ENCODE measurements around the gene PALS1.
"Not testable (repeated sequence)": the region's sequence is repeated elsewhere in the genome, so short reads cannot be mapped to it uniquely, and the experiment has no call there.

PALS1 gene

GRCh38 chr14:67270933-67271332, 29.7 kb downstream of the PALS1 start:
- no peak overlapping the region for H3K27ac ChIP-seq (ENCODE audit: low read depth, low read length)
- peaks cover under 1 to 10% of the 10 kb centered on the region in 2 donors for H3K4me1 ChIP-seq (ENCODE audit: control insufficient read depth in 1 of 2, insufficient read depth in 2 of 2, low read length in 2 of 2)

GRCh38 chr14:67273281-67273680, 32.0 kb downstream of the PALS1 start:
- H3K27ac ChIP-seq (ENCODE audit: low read depth, low read length); H3K27me3 ChIP-seq (ENCODE audit: control insufficient read depth in 1 of 2, insufficient read depth in 2 of 2, low read length in 2 of 2); H3K9me3 ChIP-seq (ENCODE audit: control insufficient read depth in 1 of 2, low read length in 2 of 2); H3K9ac ChIP-seq (ENCODE audit: low read depth in 1 of 2, low read length in 2 of 2); H3K4me3 ChIP-seq (ENCODE audit: low read depth in 1 of 2, low read length in 2 of 2): not testable (repeated sequence)
- peaks cover 0 to 18% of the 10 kb centered on the region in 2 donors for H3K36me3 ChIP-seq (ENCODE audit: control insufficient read depth in 1 of 2, insufficient read depth in 2 of 2, low read length in 2 of 2)
- peaks cover 14 to 22% of the 10 kb centered on the region in 2 donors for H3K4me1 ChIP-seq (ENCODE audit: control insufficient read depth in 1 of 2, insufficient read depth in 2 of 2, low read length in 2 of 2)

More at GRCh38 chr14:67270933-67271332, 29.7 kb downstream of the PALS1 start:
- Histone ChIP-seq H3K9me3 (ENCODE audit: control insufficient read depth in 1 of 2, low read length in 2 of 2) (no peaks in the 10 kb centered on the region), H3K9ac (ENCODE audit: low read depth in 1 of 2, low read length in 2 of 2) (no peak overlapping the region), H3K27me3 (ENCODE audit: control insufficient read depth in 1 of 2, insufficient read depth in 2 of 2, low read length in 2 of 2) (no peaks in the 10 kb centered on the region), H3K36me3 (ENCODE audit: control insufficient read depth in 1 of 2, insufficient read depth in 2 of 2, low read length in 2 of 2) (peaks cover 0 to 18% of the 10 kb centered on the region in 2 donors), H3K4me3 (ENCODE audit: low read depth in 1 of 2, low read length in 2 of 2) (no peak overlapping the region)

GRCh38 chr14:67276131-67276530, 34.9 kb downstream of the PALS1 start:
- Histone ChIP-seq H3K27me3 (ENCODE audit: control insufficient read depth in 1 of 2, insufficient read depth in 2 of 2, low read length in 2 of 2) (no peaks in the 10 kb centered on the region), H3K36me3 (ENCODE audit: control insufficient read depth in 1 of 2, insufficient read depth in 2 of 2, low read length in 2 of 2) (peaks cover 0 to 17% of the 10 kb centered on the region in 2 donors), H3K27ac (ENCODE audit: low read depth, low read length) (no peak overlapping the region), H3K4me1 (ENCODE audit: control insufficient read depth in 1 of 2, insufficient read depth in 2 of 2, low read length in 2 of 2) (peaks cover 14 to 20% of the 10 kb centered on the region in 2 donors), H3K4me3 (ENCODE audit: low read depth in 1 of 2, low read length in 2 of 2) (no peak overlapping the region), H3K9me3 (ENCODE audit: control insufficient read depth in 1 of 2, low read length in 2 of 2) (no peaks in the 10 kb centered on the region), H3K9ac (ENCODE audit: low read depth in 1 of 2, low read length in 2 of 2) (no peak overlapping the region)

GRCh38 chr14:67280506-67280905, 39.3 kb downstream of the PALS1 start:
- H3K27me3 ChIP-seq (ENCODE audit: control insufficient read depth in 1 of 2, insufficient read depth in 2 of 2, low read length in 2 of 2): no peaks in the 10 kb centered on the region
- H3K4me1 ChIP-seq (ENCODE audit: control insufficient read depth in 1 of 2, insufficient read depth in 2 of 2, low read length in 2 of 2): peaks cover 14 to 20% of the 10 kb centered on the region in 2 donors
- no peak overlapping the region for H3K9ac ChIP-seq (ENCODE audit: low read depth in 1 of 2, low read length in 2 of 2)
- H3K4me3 ChIP-seq (ENCODE audit: low read depth in 1 of 2, low read length in 2 of 2): no peak overlapping the region
- H3K36me3 ChIP-seq (ENCODE audit: control insufficient read depth in 1 of 2, insufficient read depth in 2 of 2, low read length in 2 of 2): peaks cover 0 to 6% of the 10 kb centered on the region in 2 donors
- no peak overlapping the region for H3K27ac ChIP-seq (ENCODE audit: low read depth, low read length)
- H3K9me3 ChIP-seq (ENCODE audit: control insufficient read depth in 1 of 2, low read length in 2 of 2): no peaks in the 10 kb centered on the region

- peak overlapping the region in 1 of 2 donors; percentile 2 for H3K9ac ChIP-seq (ENCODE audit: low read depth in 1 of 2, low read length in 2 of 2)
- H3K4me1 ChIP-seq (ENCODE audit: control insufficient read depth in 1 of 2, insufficient read depth in 2 of 2, low read length in 2 of 2): no peaks in the 10 kb centered on the region
- H3K27ac ChIP-seq (ENCODE audit: low read depth, low read length): no peak overlapping the region
- H3K27me3 ChIP-seq (ENCODE audit: control insufficient read depth in 1 of 2, insufficient read depth in 2 of 2, low read length in 2 of 2): no peaks in the 10 kb centered on the region
- H3K36me3 ChIP-seq (ENCODE audit: control insufficient read depth in 1 of 2, insufficient read depth in 2 of 2, low read length in 2 of 2): no peaks in the 10 kb centered on the region
- H3K4me3 ChIP-seq (ENCODE audit: low read depth in 1 of 2, low read length in 2 of 2): no peak overlapping the region
- H3K9me3 ChIP-seq (ENCODE audit: control insufficient read depth in 1 of 2, low read length in 2 of 2): no peaks in the 10 kb centered on the region
Observed at GRCh38 chr14:67285876-67286452, 44.7 kb downstream of the PALS1 start.
